ENCODE results near the gene SEC22B.
"Not testable (repeated sequence)": the region's sequence is repeated elsewhere in the genome, so short reads cannot be mapped to it uniquely, and the experiment has no call there.

- TF ChIP-seq, protein P1, sequence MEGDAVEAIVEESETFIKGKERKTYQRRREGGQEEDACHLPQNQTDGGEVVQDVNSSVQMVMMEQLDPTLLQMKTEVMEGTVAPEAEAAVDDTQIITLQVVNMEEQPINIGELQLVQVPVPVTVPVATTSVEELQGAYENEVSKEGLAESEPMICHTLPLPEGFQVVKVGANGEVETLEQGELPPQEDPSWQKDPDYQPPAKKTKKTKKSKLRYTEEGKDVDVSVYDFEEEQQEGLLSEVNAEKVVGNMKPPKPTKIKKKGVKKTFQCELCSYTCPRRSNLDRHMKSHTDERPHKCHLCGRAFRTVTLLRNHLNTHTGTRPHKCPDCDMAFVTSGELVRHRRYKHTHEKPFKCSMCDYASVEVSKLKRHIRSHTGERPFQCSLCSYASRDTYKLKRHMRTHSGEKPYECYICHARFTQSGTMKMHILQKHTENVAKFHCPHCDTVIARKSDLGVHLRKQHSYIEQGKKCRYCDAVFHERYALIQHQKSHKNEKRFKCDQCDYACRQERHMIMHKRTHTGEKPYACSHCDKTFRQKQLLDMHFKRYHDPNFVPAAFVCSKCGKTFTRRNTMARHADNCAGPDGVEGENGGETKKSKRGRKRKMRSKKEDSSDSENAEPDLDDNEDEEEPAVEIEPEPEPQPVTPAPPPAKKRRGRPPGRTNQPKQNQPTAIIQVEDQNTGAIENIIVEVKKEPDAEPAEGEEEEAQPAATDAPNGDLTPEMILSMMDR (IDR thresholded peaks at IDR 0.05; ENCODE audit: poor library complexity): not testable (repeated sequence)
- TF ChIP-seq EZH2phosphoT487 (IDR thresholded peaks at IDR 0.05; ENCODE audit: low read depth, severe bottlenecking, unreplicated experiment): not testable (repeated sequence)
Observed at GRCh38 chr1:120149420-120150059, 26.8 kb downstream of the SEC22B start.
